ENCODE measurements around the gene EIF2D.
A peak's percentile ranks its signal among the peaks of the same experiment; 100 is the strongest.

EIF2D gene

GRCh38 chr1:206570529-206570928, 41.7 kb downstream of the EIF2D start:
- no peak for DNase-seq (ENCODE audit: low spot score)

DNA sequence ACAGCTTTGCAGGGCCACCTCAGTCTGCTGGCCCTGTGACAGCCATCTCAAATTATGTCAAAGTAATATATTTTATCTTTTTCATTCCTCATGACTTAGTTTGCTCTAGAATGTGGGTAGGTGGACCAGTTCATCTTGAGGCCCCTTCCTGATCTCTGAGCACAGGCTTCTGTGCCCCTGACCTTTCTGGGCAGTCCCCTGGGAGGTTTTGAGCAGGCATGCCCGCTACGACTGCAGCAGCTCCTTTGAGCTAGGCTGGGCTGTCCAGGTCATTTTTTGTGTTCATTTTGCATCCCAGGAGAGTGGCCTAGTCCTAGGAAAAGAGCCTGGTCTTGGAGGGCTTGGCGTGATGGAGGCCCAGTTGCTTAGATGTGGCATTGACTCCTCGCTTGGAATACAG, 42.7 kb downstream of the EIF2D start:
- DNase-seq (ENCODE audit: low spot score), result no peak

- no peak for DNase-seq (ENCODE audit: low spot score)
Measured at GRCh38 chr1:206568779-206569352, 43.4 kb downstream of the EIF2D start.

- DNase-seq (ENCODE audit: low spot score), result no peak
Measured at GRCh38 chr1:206568256-206568655, 44.0 kb downstream of the EIF2D start.

DNA sequence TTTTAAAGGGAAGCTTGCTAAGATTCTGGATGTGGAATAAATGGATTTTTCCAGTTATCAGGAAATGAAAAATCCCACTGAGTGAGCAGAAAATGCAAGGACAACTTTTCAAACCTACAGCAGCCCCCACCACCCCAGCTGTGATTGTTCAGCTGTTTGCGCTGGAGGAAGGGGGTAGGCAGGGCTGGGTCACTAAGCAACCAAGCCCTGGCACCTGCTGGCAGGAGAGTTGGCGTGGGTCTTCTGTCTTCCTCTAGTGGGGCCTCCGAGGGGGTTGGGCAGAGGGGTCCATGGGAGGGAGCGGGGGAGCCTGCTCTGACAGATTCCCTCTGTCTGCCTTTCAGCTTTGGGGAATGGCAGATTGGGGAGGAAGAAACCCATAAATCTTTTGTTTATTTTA, 45.3 kb downstream of the EIF2D start:
- DNase-seq (ENCODE audit: low spot score), result no peak

- DNase-seq (ENCODE audit: low spot score), result no peak
Measured at GRCh38 chr1:206565995-206566394, 46.3 kb downstream of the EIF2D start.

DNA sequence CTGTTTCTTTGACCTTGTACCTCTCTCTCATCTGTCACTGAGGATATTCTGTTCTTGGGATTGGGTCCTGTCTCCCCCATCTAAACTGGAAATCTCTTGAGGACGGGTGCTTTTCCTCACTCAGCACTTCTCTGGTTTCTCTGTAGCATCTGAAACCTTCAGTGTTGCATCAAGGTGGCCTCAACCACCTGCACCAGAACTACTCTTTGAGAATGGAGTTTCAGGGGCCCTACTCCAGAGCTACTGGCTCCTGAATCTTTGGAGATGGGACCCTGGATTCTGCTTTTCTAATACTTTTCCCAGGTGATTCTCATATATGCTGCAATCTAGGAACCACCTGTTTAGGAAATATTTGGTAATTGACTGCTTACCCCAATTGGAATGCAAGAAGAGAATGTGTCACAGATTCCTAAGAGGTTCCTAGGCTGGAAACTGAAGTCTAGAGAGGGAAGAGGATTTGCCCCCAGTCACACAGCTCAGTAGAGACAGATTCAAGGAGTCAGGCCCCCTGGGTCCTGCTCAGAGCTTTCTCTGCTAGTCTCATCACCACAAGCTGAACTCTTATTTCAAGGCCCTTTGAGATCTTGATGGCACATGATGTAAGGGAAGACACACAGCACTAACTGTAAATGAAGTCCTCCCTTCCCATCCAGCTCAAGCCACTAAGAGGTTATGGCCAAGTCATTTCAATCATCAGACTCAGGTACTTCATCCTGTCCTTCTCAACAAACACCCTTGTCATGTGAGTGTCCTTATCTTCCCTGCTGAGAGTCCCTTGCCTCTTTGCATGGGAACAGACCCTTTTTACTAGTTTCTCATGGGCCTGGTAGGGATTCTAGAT, 48.7 kb downstream of the EIF2D start:
- no peak for DNase-seq (ENCODE audit: low spot score)

GRCh38 chr1:206560007-206560716, 52.1 kb downstream of the EIF2D start:
- DNase-seq (ENCODE audit: low spot score), result no peak

- DNase-seq (ENCODE audit: low spot score), result no peak
Measured at GRCh38 chr1:206559672-206559995, 52.6 kb downstream of the EIF2D start.

DNA sequence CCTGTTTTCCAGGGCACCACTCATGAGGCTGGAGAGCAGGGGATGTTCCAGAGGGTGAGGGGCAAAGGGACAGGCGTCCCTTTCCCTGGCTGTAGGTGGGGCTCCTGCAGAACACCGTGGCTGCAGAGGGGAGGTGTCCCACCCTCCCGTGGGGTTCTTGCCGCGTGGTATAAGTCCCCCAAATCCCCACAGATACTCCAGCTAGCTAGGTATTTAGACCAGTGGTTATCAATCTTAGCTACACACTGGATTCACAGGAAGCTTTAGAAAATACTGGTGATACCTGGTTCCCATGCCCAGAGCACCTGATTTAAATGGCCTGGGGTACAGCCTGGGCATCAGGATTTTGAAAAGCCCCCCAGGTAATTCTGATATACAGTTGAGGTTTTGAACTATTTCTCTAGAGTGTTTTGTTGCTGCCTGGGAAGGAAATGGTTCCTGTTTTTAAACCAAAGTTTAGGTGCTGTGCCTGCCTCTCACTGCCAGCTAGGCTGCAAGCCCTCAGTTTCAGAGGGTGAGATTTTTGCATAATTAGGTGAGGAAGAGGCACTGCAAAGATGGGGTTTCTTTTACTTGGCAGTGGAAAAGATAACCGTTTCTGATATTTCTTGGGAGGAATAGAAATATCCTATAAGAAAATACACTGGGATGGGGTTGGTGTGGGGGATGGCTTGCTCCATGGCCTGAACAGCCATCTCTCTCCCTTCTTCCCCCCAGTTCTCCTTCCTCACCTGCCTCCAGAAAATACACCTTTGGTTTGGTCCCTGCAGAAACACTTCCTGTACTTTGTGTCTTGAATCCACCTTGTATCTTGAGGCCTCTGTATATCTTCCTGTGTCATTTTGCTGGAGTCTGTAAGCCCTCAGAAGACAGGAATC, 53.2 kb downstream of the EIF2D start:
- DNase-seq (ENCODE audit: low spot score), result no peak

DNA sequence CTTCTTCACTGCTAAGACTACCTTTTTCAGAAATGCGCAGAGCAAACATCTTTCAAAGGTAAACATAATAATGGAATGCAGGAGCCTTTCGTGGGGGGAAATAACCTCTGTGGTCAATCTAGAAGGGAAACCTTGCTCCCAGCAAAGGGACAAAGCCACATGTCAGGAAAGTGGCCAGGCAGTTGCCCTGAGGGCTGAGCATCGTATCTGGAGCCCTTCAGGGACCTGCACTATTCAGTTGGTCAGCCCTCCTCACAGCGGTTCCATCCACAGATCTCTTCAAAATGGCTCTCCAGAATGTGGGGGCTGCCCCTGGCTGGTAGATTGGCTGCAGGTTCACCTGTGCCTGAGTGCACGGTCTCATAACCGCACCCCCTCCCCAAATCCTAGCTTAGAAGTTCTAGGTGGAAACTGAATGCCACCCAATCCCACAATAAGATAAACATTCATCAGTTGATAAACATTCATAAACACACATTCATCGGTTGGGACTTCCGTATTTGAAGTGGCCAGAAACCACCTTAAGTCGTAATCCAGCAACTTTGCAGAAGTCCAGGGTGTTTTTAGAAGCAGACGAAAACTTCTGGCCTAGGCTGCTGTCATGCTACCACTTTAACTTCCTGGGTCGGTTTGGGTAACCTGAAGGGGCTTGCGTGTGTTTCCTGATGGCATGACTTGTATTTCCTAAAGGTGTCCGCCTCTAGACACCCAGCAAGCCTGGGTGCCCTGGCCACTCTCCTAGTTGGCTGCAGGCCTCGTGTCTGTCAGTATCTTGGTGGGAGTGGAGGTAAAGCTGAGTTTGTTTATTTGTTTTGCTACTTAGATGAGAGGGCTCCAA, 54.4 kb downstream of the EIF2D start:
- peak; percentile 30 for DNase-seq (ENCODE audit: low spot score)

GRCh38 chr1:206556750-206557635, 55.3 kb downstream of the EIF2D start:
- DNase-seq (ENCODE audit: low spot score), result peak; percentile 79

GRCh38 chr1:206556047-206556749, 56.1 kb downstream of the EIF2D start:
- no peak for DNase-seq (ENCODE audit: low spot score)

DNA sequence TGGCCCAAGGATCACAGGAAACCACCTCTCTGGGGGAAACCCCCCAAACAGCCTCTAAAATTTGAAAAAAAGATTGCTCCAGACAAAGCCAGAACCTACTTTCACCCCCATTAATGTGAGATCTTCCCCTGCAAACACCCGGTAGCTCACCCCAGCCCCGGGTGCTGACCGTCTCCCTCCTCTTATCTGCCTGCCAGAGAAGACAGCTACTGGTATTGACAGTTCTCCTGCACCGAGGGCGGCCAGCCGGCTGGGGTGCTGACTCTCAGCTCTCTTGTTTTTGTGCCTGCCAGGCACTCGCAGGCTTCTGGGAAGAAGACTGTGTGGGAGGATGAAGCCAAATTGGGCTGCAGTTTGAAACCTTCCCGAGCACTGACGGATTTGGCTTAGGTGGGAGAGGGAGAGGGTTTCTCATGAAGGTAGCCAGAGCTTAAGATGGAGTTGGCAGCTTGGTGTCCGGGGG, 56.8 kb downstream of the EIF2D start:
- DNase-seq (ENCODE audit: low spot score), result peak; percentile 71

DNA sequence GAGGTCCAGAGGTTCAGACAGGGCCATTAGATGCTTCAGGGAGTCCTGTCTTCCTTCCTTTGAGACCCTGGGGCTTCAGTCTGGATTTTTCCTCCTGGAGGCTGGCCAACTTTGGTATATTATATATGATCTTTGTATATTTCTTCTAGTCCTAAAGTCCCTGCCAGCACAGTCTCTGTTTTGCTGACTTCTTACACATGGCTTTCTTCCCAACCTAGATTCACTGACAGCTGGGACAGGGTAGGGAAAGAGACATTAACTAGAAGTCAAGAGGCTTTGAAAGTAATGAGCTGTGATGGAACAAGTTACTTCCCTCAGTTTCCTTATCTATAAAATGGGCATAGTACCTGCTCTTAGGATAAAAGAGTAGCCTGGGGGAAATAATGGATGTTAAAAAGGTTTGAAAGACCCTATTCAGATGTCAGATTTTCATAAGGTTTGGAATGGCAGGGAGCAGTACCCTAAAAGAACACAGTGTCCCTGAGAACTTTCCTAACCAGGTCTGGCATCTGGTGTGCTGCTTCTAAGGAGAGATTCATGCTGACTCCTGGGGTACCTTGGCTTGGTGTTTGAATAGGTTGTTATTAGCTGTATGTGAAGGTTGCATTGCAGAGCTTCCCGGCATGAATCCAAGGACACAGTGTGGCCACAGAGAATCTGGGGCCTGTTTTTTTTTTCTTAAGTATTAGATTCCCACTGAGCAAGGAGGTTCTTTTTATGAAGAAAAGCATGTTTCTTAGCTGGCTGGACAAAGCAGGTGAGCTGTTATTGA, 57.4 kb downstream of the EIF2D start:
- DNase-seq (ENCODE audit: low spot score), result no peak

DNA sequence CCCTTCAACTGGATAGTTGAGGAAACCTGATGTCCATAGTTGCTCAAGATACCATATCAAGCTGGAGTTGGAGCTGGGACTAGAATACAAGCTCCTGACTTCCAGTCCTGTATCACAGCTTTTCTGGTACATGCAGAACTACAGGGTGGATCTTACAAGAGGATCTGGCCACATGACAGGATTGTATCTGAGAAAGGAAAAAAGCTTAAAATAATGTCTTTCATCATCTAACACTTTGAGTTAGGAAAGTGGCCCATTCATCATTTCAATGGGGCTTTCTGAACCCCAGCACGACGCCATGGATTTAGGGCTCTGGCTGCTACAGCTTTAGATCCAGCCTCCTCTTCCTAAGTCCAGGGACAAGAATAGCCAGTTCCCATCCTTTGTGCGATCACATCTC, 58.1 kb downstream of the EIF2D start:
- DNase-seq (ENCODE audit: low spot score), result no peak

DNA sequence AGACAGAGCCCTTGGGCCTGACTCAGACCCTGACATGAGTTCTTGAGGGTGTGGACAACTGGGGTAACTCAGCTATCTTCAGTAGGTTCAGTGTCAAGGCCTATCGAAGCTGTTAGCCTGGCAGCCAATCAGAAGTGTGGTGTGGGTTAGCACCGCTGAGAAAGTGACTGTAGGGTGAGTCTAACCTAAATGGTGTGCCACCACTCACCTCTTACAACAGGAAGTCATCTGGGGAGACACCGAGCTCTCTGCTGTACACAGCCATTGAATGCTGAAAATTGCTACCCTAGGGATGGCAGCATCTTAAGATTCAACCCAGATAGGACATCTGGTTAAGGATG, 60.3 kb downstream of the EIF2D start:
- DNase-seq (ENCODE audit: low spot score), result no peak

DNA sequence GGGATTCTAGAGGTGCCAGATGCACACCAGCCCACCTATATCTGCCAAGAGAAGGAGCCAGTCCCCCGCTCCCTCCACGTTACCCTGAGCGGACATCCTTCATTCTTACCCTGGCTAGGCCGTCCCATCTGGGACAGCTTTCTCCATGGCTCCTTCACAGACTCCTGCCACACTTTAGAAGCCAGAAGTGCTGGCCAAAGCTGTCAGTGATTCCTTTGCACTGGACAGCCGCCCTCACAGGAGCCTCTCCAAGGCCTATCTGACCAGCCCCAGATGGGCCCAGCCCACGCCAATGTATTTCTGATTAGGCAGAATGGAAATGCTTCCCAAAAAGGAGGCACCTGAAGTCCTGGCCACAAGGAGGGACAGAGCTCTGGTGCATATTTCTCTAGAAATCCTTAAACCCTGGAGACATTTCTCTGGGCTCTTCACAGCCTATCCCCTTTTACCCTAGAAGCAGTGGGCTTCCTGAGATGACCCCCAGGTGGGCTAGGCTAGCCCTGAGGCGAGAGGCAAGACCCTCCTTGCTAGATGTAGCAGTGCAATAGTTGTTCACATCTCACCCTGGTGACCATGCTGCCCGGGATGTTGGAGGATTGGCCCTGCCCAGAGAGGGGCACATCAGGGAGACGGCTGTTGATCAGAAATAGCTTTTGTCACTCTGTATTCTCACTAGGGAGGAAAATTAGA, 60.8 kb downstream of the EIF2D start:
- DNase-seq (ENCODE audit: low spot score), result no peak
